Right ventricle myocardium inferior (tissue), 1 donor: ENCODE measurements around the gene PDE9A. TPM values are rescaled to one million over a fixed set of nuclear protein-coding genes. Genes with fewer than 3 reads are reported as not detected.

Experiments
- ATAC-seq: fragments of 200-7000 bp; cut with Tn5 transposase; one replicate; pipeline ENCODE4 v1.9.1; 2020; ENCODE audit warnings: mild to moderate bottlenecking, moderate library complexity
- DNase-seq: peaks from one replicate; pipeline ENCODE4 v3.0.0; 2021; ENCODE audit errors: missing footprints
- intact Hi-C: fragments of 100-400 bp; cut with DNase I; formaldehyde crosslinking; loops from one replicate; pipeline ENCODE4 v1.11.0; 2022
- total RNA-seq: library from RNA; stranded (reverse); fragmentation: NEBNext Ultra II Directional; extraction: Animal tissue kit (Norgen Biotek cat#: 25700); gene quantifications from one replicate; pipeline ENCODE4 v1.2.1, GENCODE V29; 2021
- donor health status: DM: no; HTN: yes; CAD: no; lungs with severe emphysema.

The PDE9A gene
- total RNA-seq, 1 donor from 2014 or later = 3.4 TPM

GRCh38 chr21:42663860-42664535 lies 10.6 kb downstream of the PDE9A start:
- ATAC-seq (peak; percentile 29), DNase-seq (no peak)
- intact Hi-C loops = no loop called here

GRCh38 chr21:42664614-42665013 lies 11.2 kb downstream of the PDE9A start:
- no peak for ATAC-seq
- intact Hi-C loops = no loop called here
- no peak for DNase-seq

GRCh38 chr21:42665026-42665425 lies 11.6 kb downstream of the PDE9A start:
- DNase-seq (no peak), ATAC-seq (no peak)
- intact Hi-C loops = no loop called here

GRCh38 chr21:42665484-42665883 lies 12.1 kb downstream of the PDE9A start:
- intact Hi-C loops = no loop called here
- DNase-seq (no peak), ATAC-seq (no peak)

- no peak for ATAC-seq
- intact Hi-C loops = no loop called here
- no peak for DNase-seq
These were observed 12.8 kb downstream of the PDE9A start for GRCh38 chr21:42666023-42666747.

- DNase-seq = no peak
- no peak for ATAC-seq
- intact Hi-C loops = no loop called here
These were observed 13.5 kb downstream of the PDE9A start for GRCh38 chr21:42666925-42667324.

- no peak for DNase-seq
- intact Hi-C loops = no loop called here
These were observed 15.0 kb downstream of the PDE9A start for GRCh38 chr21:42668298-42668992.

GRCh38 chr21:42669041-42669440 lies 15.6 kb downstream of the PDE9A start:
- peak; percentile 57 for ATAC-seq
- DNase-seq = no peak
- intact Hi-C loops = no loop called here

More at GRCh38 chr21:42668298-42668992, 15.0 kb downstream of the PDE9A start:
- no peak for ATAC-seq

- ATAC-seq = no peak
- DNase-seq = no peak
- intact Hi-C loops = no loop called here
These were observed 16.8 kb downstream of the PDE9A start for GRCh38 chr21:42670058-42670880.

- DNase-seq (no peak), ATAC-seq (no peak)
- intact Hi-C loops = no loop called here
These were observed 17.5 kb downstream of the PDE9A start for GRCh38 chr21:42670884-42671283.

GRCh38 chr21:42671778-42672593 lies 18.6 kb downstream of the PDE9A start:
- no peak for DNase-seq
- intact Hi-C loops = no loop called here

GRCh38 chr21:42672699-42673458 lies 19.5 kb downstream of the PDE9A start:
- ATAC-seq (no peak), DNase-seq (no peak)
- intact Hi-C loops = no loop called here

More at GRCh38 chr21:42671778-42672593, 18.6 kb downstream of the PDE9A start:
- no peak for ATAC-seq

- intact Hi-C loops = no loop called here
- DNase-seq = no peak
- ATAC-seq = no peak
These were observed 20.4 kb downstream of the PDE9A start for GRCh38 chr21:42673633-42674328.

- ATAC-seq (peak; percentile 88), DNase-seq (peak; percentile 89)
- intact Hi-C loops = no loop called here
These were observed 21.0 kb downstream of the PDE9A start for GRCh38 chr21:42674351-42674940.

GRCh38 chr21:42675403-42675802 lies 22.0 kb downstream of the PDE9A start:
- DNase-seq (no peak), ATAC-seq (no peak)
- intact Hi-C loops = no loop called here

- intact Hi-C loops = no loop called here
- ATAC-seq = no peak
- DNase-seq = no peak
These were observed 23.4 kb downstream of the PDE9A start for GRCh38 chr21:42676808-42677207.
